ENCODE data around the gene STK17B.

STK17B gene

GRCh38 chr2:196155575-196155974, 15.8 kb downstream of the STK17B start:
- DNase-seq (ENCODE audit: low read depth): no peak

GRCh38 chr2:196153480-196153879, 17.9 kb downstream of the STK17B start:
- no peak for DNase-seq (ENCODE audit: low read depth)

- no peak for DNase-seq (ENCODE audit: low read depth)
Measured at GRCh38 chr2:196149948-196150347, 21.4 kb downstream of the STK17B start.

GRCh38 chr2:196148736-196149135, 22.6 kb downstream of the STK17B start:
- no peak for DNase-seq (ENCODE audit: low read depth)

GRCh38 chr2:196145256-196145655, 26.1 kb downstream of the STK17B start:
- DNase-seq (ENCODE audit: low read depth): no peak

GRCh38 chr2:196144513-196145126, 26.8 kb downstream of the STK17B start:
- no peak for DNase-seq (ENCODE audit: low read depth)

GRCh38 chr2:196143730-196144131, 27.6 kb downstream of the STK17B start:
- DNase-seq (ENCODE audit: low read depth): no peak

- no peak for DNase-seq (ENCODE audit: low read depth)
Measured at GRCh38 chr2:196142825-196143224, 28.6 kb downstream of the STK17B start.

- DNase-seq (ENCODE audit: low read depth): no peak
Measured at GRCh38 chr2:196140213-196140612, 31.2 kb downstream of the STK17B start.

- no peak for DNase-seq (ENCODE audit: low read depth)
Measured at GRCh38 chr2:196137271-196137670, 34.1 kb downstream of the STK17B start.

GRCh38 chr2:196136151-196136550, 35.2 kb downstream of the STK17B start:
- DNase-seq (ENCODE audit: low read depth): no peak

- peak; percentile 47 for DNase-seq (ENCODE audit: low read depth)
Measured at GRCh38 chr2:196131949-196132925, 39.1 kb downstream of the STK17B start.

GRCh38 chr2:196131384-196131937, 39.9 kb downstream of the STK17B start:
- DNase-seq (ENCODE audit: low read depth): peak; percentile 50

- DNase-seq (ENCODE audit: low read depth): no peak
Measured at GRCh38 chr2:196130039-196130825, 41.1 kb downstream of the STK17B start.

- DNase-seq (ENCODE audit: low read depth): no peak
Measured at GRCh38 chr2:196128749-196129148, 42.6 kb downstream of the STK17B start.

- DNase-seq (ENCODE audit: low read depth): no peak
Measured at GRCh38 chr2:196125596-196125995, 45.8 kb downstream of the STK17B start.

GRCh38 chr2:196123679-196124373, 47.6 kb downstream of the STK17B start:
- no peak for DNase-seq (ENCODE audit: low read depth)

GRCh38 chr2:196119926-196120325, 51.5 kb downstream of the STK17B start:
- DNase-seq (ENCODE audit: low read depth): no peak

- no peak for DNase-seq (ENCODE audit: low read depth)
Measured at GRCh38 chr2:196117214-196117705, 54.1 kb downstream of the STK17B start.

GRCh38 chr2:196113061-196113974, 58.1 kb downstream of the STK17B start:
- no peak for DNase-seq (ENCODE audit: low read depth)

All from stimulated activated CD4-positive, alpha-beta T cell treated with anti-CD3 and anti-CD28 coated beads, Interleukin-2, amount 100 ng/mL, for 4 hours (primary cell).